Testis (tissue), 3 donors: ENCODE results near the gene NME8. TPM values are rescaled to one million over a fixed set of nuclear protein-coding genes. Genes with fewer than 3 reads are reported as not detected.

Experiments
- DNase-seq: peaks from one replicate; pipeline ENCODE4 v3.0.0-alpha.2; 2019
- H3K27ac ChIP-seq, 2 donors: fragments of 200-600 bp; sonication (generic); one replicate each; pipeline ENCODE4 v1.5.1; 2019
- H3K27me3 ChIP-seq: fragments of 200-600 bp; sonication (generic); one replicate; pipeline ENCODE4 v1.5.1; 2019
- H3K36me3 ChIP-seq: fragments of 200-600 bp; sonication (generic); one replicate; pipeline ENCODE4 v1.5.1; 2017; ENCODE audit warnings: low read depth; ENCODE audit errors: missing control alignments
- H3K4me1 ChIP-seq: fragments of 200-600 bp; sonication (generic); one replicate; pipeline ENCODE4 v1.5.1; 2019
- H3K4me3 ChIP-seq, 2 donors: fragments of 200-600 bp; sonication (generic); one replicate each; pipeline ENCODE4 v1.5.1; 2017 to 2019
- H3K9me3 ChIP-seq: fragments of 200-600 bp; sonication (generic); one replicate; pipeline ENCODE4 v1.5.1; 2017
- POLR2A ChIP-seq: fragments of 450-650 bp; IDR thresholded peaks from one replicate; pipeline ENCODE4 v1.6.1; 2017; ENCODE audit warnings: antibody characterized with exemption, mild to moderate bottlenecking, moderate library complexity
- WGBS, 2 donors: methylation state at CpG; one replicate each; pipeline ENCODE4 v1.1.5; 2018; 5-methylcytosine and 5-hydroxymethylcytosine counted together
- intact Hi-C: fragments of 100-400 bp; cut with DNase I; formaldehyde crosslinking; loops from one replicate; pipeline ENCODE4 v1.15.1; 2023; ENCODE audit warnings: low total_unique reads
- polyA plus RNA-seq: library from polyadenylated mRNA; stranded (reverse); fragments of 350-450 nt; fragmentation: Illumina TruSeq; extraction: RNeasy Lipid Tissue Mini Kit (QIAGEN cat#74804); gene quantifications from one replicate; pipeline ENCODE4 v1.2.3, GENCODE V29; 2014; ENCODE audit warnings: low read depth, low replicate concordance; ENCODE audit not compliant: insufficient read depth
- total RNA-seq, 2 donors: library from RNA; depleted of rRNA; stranded (reverse); fragments of >200 nt; gene quantifications; one replicate each; pipeline ENCODE4 v1.2.3, GENCODE V29; 2016
- TF ChIP-seq, protein P1 (sequence below), 3 experiments: fragments of 450-650 bp in 2 of 3; fragments of 200-600 bp in 1 of 3; sonication (generic) in 1 of 3; IDR thresholded peaks; one replicate each; pipeline ENCODE4 v1.5.1; 2016 to 2019; ENCODE audit warnings: antibody characterized with exemption in 3 of 3, mild to moderate bottlenecking in 2 of 3, moderate library complexity in 1 of 3

The NME8 gene
- total and polyA plus RNA-seq, 3 donors from 2014 or later, result 1.7 to 25.3 (median 5.8) TPM

- intact Hi-C loops, result no loop called here
- no peak for TF ChIP-seq POLR2A
- TF ChIP-seq, protein P1, sequence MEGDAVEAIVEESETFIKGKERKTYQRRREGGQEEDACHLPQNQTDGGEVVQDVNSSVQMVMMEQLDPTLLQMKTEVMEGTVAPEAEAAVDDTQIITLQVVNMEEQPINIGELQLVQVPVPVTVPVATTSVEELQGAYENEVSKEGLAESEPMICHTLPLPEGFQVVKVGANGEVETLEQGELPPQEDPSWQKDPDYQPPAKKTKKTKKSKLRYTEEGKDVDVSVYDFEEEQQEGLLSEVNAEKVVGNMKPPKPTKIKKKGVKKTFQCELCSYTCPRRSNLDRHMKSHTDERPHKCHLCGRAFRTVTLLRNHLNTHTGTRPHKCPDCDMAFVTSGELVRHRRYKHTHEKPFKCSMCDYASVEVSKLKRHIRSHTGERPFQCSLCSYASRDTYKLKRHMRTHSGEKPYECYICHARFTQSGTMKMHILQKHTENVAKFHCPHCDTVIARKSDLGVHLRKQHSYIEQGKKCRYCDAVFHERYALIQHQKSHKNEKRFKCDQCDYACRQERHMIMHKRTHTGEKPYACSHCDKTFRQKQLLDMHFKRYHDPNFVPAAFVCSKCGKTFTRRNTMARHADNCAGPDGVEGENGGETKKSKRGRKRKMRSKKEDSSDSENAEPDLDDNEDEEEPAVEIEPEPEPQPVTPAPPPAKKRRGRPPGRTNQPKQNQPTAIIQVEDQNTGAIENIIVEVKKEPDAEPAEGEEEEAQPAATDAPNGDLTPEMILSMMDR (IDR thresholded peaks at IDR 0.05), result no peak
- WGBS, 2 donors, result 87 to 90% methylated on average over 3 of the region's 3 CpGs
- Histone ChIP-seq H3K36me3 (no peaks in the 10 kb centered on the region), H3K4me3 (no peak overlapping the region), H3K27me3 (no peaks in the 10 kb centered on the region), H3K4me1 (no peaks in the 10 kb centered on the region), H3K27ac (no peak overlapping the region), H3K9me3 (no peaks in the 10 kb centered on the region)
- DNase-seq, result no peak
Observed at GRCh38 chr7:37894671-37895070, 46.3 kb downstream of the NME8 start.

DNA sequence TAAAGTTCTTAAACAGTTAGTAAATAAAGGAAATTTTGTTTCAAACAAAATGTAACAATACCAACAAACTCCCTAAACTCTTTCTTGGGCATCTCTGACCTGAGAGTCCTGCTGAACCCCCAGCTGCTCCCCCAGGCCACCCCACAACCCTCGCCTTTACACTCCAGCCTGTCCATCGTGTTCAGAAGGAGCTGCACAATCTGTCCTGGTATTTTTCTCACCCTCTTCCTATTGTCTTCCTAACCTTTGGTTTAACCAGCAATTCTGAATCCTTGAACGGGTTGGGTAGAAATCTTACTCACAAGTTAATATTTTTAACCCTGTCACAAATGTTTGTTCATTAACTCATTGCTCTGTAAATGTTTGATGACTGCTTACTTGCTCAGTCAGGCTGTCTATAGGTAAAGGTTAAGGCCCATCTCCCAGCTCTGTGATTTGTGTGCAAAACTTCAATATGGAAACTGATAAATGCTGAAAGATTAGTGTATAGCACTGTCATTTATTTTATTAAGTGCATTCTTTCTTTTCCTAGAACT lies 51.4 kb downstream of the NME8 start:
- no peak for DNase-seq
- no peak overlapping the region for H3K27ac ChIP-seq
- no peaks in the 10 kb centered on the region for H3K36me3 ChIP-seq
- no peaks in the 10 kb centered on the region for H3K27me3 ChIP-seq
- WGBS, 2 donors, result 60 to 69% methylated on average over 3 of the region's 3 CpGs
- intact Hi-C loops, result no loop called here
- peaks cover 3% of the 10 kb centered on the region for H3K4me1 ChIP-seq
- TF ChIP-seq, protein P1 (IDR thresholded peaks at IDR 0.05), result no peak
- no peak for TF ChIP-seq POLR2A
- no peaks in the 10 kb centered on the region for H3K9me3 ChIP-seq
- no peak overlapping the region for H3K4me3 ChIP-seq

DNA sequence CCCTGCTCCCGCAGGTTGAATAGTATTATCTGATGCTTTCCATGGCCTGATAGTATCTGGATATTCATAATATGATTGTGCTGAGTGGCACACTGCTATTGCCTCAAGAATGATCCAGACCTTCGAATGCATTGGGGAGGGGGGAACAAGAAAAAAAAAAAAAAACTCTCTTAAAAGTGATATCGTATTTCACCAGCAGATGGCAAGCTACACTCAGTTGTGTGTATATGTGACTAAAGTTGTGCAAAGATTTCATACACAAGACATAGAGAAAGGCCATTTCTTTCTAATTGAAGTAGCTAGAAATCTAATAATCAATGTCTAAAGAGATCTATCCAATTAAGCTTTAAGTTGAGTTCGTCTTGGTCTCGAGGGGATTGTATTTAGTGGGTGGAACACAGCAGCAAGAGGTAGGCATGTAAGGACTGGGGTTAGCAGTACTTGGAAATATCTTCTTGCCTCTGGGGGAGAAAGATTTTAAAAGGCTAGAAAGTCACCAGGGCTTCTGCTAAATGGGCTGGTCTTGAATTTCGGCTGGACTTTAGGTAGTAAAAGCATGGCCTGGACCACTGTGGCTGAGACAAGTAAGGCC lies 52.9 kb downstream of the NME8 start:
- Histone ChIP-seq H3K36me3 (no peaks in the 10 kb centered on the region), H3K4me1 (peaks cover 3% of the 10 kb centered on the region), H3K27me3 (no peaks in the 10 kb centered on the region), H3K27ac (no peak overlapping the region), H3K9me3 (no peaks in the 10 kb centered on the region), H3K4me3 (no peak overlapping the region)
- intact Hi-C loops, result no loop called here
- WGBS, 2 donors, result 27 to 37% methylated on average over 6 of the region's 6 CpGs
- TF ChIP-seq, protein P1 (IDR thresholded peaks at IDR 0.05), result peak; percentile 40 to 62 (median 55)
- no peak for TF ChIP-seq POLR2A
- no peak for DNase-seq

DNA sequence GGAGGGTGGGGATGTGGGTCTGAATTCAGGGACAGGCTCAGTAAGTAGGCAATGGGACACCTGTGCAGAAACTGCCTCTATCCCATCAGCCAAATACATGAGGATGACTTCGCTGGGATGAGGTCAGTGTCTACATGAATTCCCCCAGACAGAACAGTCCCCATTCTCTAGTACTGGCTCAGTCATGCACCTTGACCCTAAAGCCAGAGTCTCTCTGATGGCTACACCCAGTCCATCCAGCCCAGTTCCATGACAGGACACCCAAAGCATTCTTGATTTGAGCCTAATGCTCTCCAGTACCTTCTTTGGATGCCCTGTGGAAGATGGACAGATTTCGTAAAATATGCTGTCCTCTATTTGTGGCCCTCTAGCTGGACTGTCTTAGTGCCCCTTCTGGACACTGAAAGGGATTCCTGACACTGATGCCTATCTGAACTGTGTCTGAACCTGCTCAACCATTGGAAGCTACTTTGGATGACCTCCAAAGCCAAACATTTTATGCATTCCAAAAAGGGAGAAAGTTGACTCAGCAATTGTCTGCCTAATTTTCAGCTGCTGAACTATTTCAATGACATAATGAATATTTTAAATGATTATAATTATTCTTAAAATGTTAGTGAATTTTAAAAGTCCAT lies 53.6 kb downstream of the NME8 start:
- Histone ChIP-seq H3K4me3 (no peak overlapping the region), H3K27me3 (no peaks in the 10 kb centered on the region), H3K27ac (no peak overlapping the region), H3K9me3 (no peaks in the 10 kb centered on the region), H3K36me3 (no peaks in the 10 kb centered on the region), H3K4me1 (peaks cover 3% of the 10 kb centered on the region)
- TF ChIP-seq, protein P1 (IDR thresholded peaks at IDR 0.05), result no peak
- no peak for TF ChIP-seq POLR2A
- WGBS, 2 donors, result 90 to 100% methylated on average over 2 of the region's 2 CpGs
- intact Hi-C loops, result no loop called here
- DNase-seq, result no peak
